Renal pelvis (tissue), 12 donors: ENCODE data around the gene CUL3. TPM values are rescaled to one million over a fixed set of nuclear protein-coding genes. Genes with fewer than 3 reads are reported as not detected.
A peak's percentile ranks its signal among the peaks of the same experiment; 100 is the strongest.
"Not testable (repeated sequence)": the region's sequence is repeated elsewhere in the genome, so short reads cannot be mapped to it uniquely, and the experiment has no call there.

Source experiments
- DNase-seq: peaks from one replicate; pipeline ENCODE4 v3.0.0-alpha.2; 2013
- long read RNA-seq, 16 experiments: transcript quantifications; one replicate each; lab custom pipeline, GENCODE V29; 2026
- polyA plus RNA-seq, 3 donors: library from polyadenylated mRNA; unstranded; fragments of 120-200 nt; gene quantifications; one replicate each; pipeline ENCODE4 v1.2.1, GENCODE V29; 2013; ENCODE audit not compliant: insufficient read length in 3 of 3

The CUL3 gene
- polyA plus RNA-seq = 100 to 1,000 TPM; 102 to 113 (median 111) TPM
- long read RNA-seq, donor 1, full-length matches to known transcripts = 7 of 7 reads
- long read RNA-seq, donor 1, partial matches to known transcripts = 0 of 7 reads
- long read RNA-seq, donor 1, other reads (novel, unspliced or antisense) = 0 of 7 reads
- long read RNA-seq, donor 2, full-length matches to known transcripts = 14 of 14 reads
- long read RNA-seq, donor 2, partial matches to known transcripts = 0 of 14 reads
- long read RNA-seq, donor 2, other reads (novel, unspliced or antisense) = 0 of 14 reads
- long read RNA-seq, donor 3, full-length matches to known transcripts = 10 of 10 reads
- long read RNA-seq, donor 3, partial matches to known transcripts = 0 of 10 reads
- long read RNA-seq, donor 3, other reads (novel, unspliced or antisense) = 0 of 10 reads
- long read RNA-seq, donor 4, full-length matches to known transcripts = 15 of 15 reads
- long read RNA-seq, donor 4, partial matches to known transcripts = 0 of 15 reads
- long read RNA-seq, donor 4, other reads (novel, unspliced or antisense) = 0 of 15 reads
- long read RNA-seq, donor 5, full-length matches to known transcripts = 8 of 8 reads
- long read RNA-seq, donor 5, partial matches to known transcripts = 0 of 8 reads
- long read RNA-seq, donor 5, other reads (novel, unspliced or antisense) = 0 of 8 reads
- long read RNA-seq, donor 6, full-length matches to known transcripts = 9 of 20 reads
- long read RNA-seq, donor 6, partial matches to known transcripts = 11 of 20 reads
- long read RNA-seq, donor 6, other reads (novel, unspliced or antisense) = 0 of 20 reads
- long read RNA-seq, donor 7, full-length matches to known transcripts = 14 of 24 reads
- long read RNA-seq, donor 7, partial matches to known transcripts = 10 of 24 reads
- long read RNA-seq, donor 7, other reads (novel, unspliced or antisense) = 0 of 24 reads
- long read RNA-seq, donor 8, full-length matches to known transcripts = 10 of 10 reads
- long read RNA-seq, donor 8, partial matches to known transcripts = 0 of 10 reads
- long read RNA-seq, donor 8, other reads (novel, unspliced or antisense) = 0 of 10 reads
- long read RNA-seq, donor 9, full-length matches to known transcripts = 11 of 11 reads
- long read RNA-seq, donor 9, partial matches to known transcripts = 0 of 11 reads
- long read RNA-seq, donor 9, other reads (novel, unspliced or antisense) = 0 of 11 reads
- long read RNA-seq, donor 10, full-length matches to known transcripts = 12 of 18 reads
- long read RNA-seq, donor 10, partial matches to known transcripts = 6 of 18 reads
- long read RNA-seq, donor 10, other reads (novel, unspliced or antisense) = 0 of 18 reads
- long read RNA-seq, donor 11, full-length matches to known transcripts = 13 of 13 reads
- long read RNA-seq, donor 11, partial matches to known transcripts = 0 of 13 reads
- long read RNA-seq, donor 11, other reads (novel, unspliced or antisense) = 0 of 13 reads
- long read RNA-seq, donor 12, full-length matches to known transcripts = 28 of 28 reads
- long read RNA-seq, donor 12, partial matches to known transcripts = 0 of 28 reads
- long read RNA-seq, donor 12, other reads (novel, unspliced or antisense) = 0 of 28 reads
- long read RNA-seq, donor 13, full-length matches to known transcripts = 3 of 8 reads
- long read RNA-seq, donor 13, partial matches to known transcripts = 5 of 8 reads
- long read RNA-seq, donor 13, other reads (novel, unspliced or antisense) = 0 of 8 reads
- long read RNA-seq, donor 14 = 0 reads
- long read RNA-seq, donor 15, full-length matches to known transcripts = 18 of 24 reads
- long read RNA-seq, donor 15, partial matches to known transcripts = 6 of 24 reads
- long read RNA-seq, donor 15, other reads (novel, unspliced or antisense) = 0 of 24 reads
- long read RNA-seq, donor 16, full-length matches to known transcripts = 15 of 15 reads
- long read RNA-seq, donor 16, partial matches to known transcripts = 0 of 15 reads
- long read RNA-seq, donor 16, other reads (novel, unspliced or antisense) = 0 of 15 reads

GRCh38 chr2:224585211-224586088 is at the start of gene CUL3:
Gene CUL3, minus strand, starts transcription at chr2:224585363. Its CDS starts 354 bp downstream, at chr2:224585009.
- DNase-seq = peak; percentile 98

- DNase-seq = no peak
Measured at GRCh38 chr2:224630659-224631550, 45.7 kb upstream of the CUL3 start.

GRCh38 chr2:224628416-224628815 is 43.3 kb upstream of the CUL3 start:
- DNase-seq = no peak

- no peak for DNase-seq
Measured at GRCh38 chr2:224626735-224627134, 41.6 kb upstream of the CUL3 start.

GRCh38 chr2:224613543-224614286 is 28.6 kb upstream of the CUL3 start:
- no peak for DNase-seq

GRCh38 chr2:224612578-224612977 is 27.4 kb upstream of the CUL3 start:
- no peak for DNase-seq

- DNase-seq = no peak
Measured at GRCh38 chr2:224611938-224612337, 26.8 kb upstream of the CUL3 start.

- DNase-seq = no peak
Measured at GRCh38 chr2:224608104-224608503, 22.9 kb upstream of the CUL3 start.

- DNase-seq = not testable (repeated sequence)
Measured at GRCh38 chr2:224603746-224604500, 18.8 kb upstream of the CUL3 start.

GRCh38 chr2:224602778-224603375 is 17.7 kb upstream of the CUL3 start:
- DNase-seq = not testable (repeated sequence)

- no peak for DNase-seq
Measured at GRCh38 chr2:224601923-224602322, 16.8 kb upstream of the CUL3 start.

- no peak for DNase-seq
Measured at GRCh38 chr2:224598678-224599077, 13.5 kb upstream of the CUL3 start.

- DNase-seq = no peak
Measured at GRCh38 chr2:224596289-224596688, 11.1 kb upstream of the CUL3 start.

GRCh38 chr2:224595518-224595917 is 10.4 kb upstream of the CUL3 start:
- no peak for DNase-seq

- no peak for DNase-seq
Measured at GRCh38 chr2:224594840-224595239, 9.7 kb upstream of the CUL3 start.

GRCh38 chr2:224591220-224591619 is 6.1 kb upstream of the CUL3 start:
- no peak for DNase-seq
